ENCODE data around the gene SACS. TPM values are rescaled to one million over a fixed set of nuclear protein-coding genes. Genes with fewer than 3 reads are reported as not detected.
"Not testable (repeated sequence)": the region's sequence is repeated elsewhere in the genome, so short reads cannot be mapped to it uniquely, and the experiment has no call there.

Gene SACS
- total and polyA plus RNA-seq, 9 donors, result 3.2 to 16.9 (median 13.0) TPM

DNA sequence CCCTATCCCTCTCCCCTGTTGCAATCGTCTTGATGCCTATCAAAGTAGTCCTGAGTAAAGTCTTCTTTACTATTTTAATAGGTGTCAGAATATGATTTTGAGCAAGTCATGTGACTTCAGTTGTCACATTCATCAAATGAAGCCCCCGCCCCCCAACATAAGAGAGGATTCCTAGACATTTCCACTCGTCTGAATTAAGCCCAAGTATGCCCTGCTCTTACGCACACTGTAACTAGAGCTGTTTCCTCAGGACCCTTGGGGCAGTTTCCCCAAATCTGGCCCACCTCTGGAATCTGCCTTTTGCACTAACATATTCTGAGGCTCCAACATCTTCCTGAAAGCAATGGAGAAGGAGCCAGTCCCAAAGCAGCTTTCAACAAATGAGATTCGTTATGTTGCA is 25.5 kb downstream of the SACS start:
- no peak for DNase-seq
- intact Hi-C loops (cut with DNase I), result loop anchor here in 1 of 4 donors (5.0 kb wide), 1 partner anchor 1114 kb away; no protein-coding TSS in a partner anchor
- H3K27ac ChIP-seq, result no peak overlapping the region
- no peaks in the 10 kb centered on the region for H3K4me1 ChIP-seq (ENCODE audit: insufficient read depth)
- TF ChIP-seq EP300 (IDR thresholded peaks at IDR 0.05), result no peak
- TF ChIP-seq, protein P1, sequence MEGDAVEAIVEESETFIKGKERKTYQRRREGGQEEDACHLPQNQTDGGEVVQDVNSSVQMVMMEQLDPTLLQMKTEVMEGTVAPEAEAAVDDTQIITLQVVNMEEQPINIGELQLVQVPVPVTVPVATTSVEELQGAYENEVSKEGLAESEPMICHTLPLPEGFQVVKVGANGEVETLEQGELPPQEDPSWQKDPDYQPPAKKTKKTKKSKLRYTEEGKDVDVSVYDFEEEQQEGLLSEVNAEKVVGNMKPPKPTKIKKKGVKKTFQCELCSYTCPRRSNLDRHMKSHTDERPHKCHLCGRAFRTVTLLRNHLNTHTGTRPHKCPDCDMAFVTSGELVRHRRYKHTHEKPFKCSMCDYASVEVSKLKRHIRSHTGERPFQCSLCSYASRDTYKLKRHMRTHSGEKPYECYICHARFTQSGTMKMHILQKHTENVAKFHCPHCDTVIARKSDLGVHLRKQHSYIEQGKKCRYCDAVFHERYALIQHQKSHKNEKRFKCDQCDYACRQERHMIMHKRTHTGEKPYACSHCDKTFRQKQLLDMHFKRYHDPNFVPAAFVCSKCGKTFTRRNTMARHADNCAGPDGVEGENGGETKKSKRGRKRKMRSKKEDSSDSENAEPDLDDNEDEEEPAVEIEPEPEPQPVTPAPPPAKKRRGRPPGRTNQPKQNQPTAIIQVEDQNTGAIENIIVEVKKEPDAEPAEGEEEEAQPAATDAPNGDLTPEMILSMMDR (IDR thresholded peaks at IDR 0.05), result no peak
- no peak for TF ChIP-seq POLR2A (IDR thresholded peaks at IDR 0.05)
- H3K36me3 ChIP-seq, result no peaks in the 10 kb centered on the region
- 91 to 94% (median 93%) methylated on average over 5 of the region's 5 CpGs for WGBS, 3 donors
- no peaks in the 10 kb centered on the region for H3K9me3 ChIP-seq
- H3K4me3 ChIP-seq, result no peak overlapping the region
- H3K27me3 ChIP-seq, result no peaks in the 10 kb centered on the region

DNA sequence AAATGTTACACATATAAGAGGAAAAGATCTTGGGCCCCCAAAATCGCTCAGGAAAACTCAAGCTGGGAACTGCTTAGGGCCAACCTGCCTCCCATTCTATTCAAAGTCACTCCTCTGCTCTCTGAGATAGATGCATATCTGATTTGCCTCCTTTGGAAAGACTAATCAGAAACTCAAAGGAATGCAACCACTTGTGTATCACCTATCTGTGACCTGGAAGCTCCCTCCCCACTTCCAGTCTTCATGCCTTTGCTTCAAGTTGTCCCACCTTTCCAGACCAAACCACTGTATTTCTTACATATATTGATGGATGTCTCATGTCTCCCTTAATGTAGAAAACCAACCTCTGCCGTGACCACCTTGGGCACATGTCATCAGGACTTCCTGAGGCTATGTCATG is 32.3 kb downstream of the SACS start:
- whole genome bisulfite sequencing, 3 donors, result 86 to 99% (median 96%) methylated on average over 2 of the region's 2 CpGs
- H3K4me1 ChIP-seq (ENCODE audit: insufficient read depth); intact Hi-C loops (cut with DNase I); H3K27me3 ChIP-seq; H3K36me3 ChIP-seq; DNase-seq; H3K9me3 ChIP-seq; H3K27ac ChIP-seq; H3K4me3 ChIP-seq: not testable (repeated sequence)

DNA sequence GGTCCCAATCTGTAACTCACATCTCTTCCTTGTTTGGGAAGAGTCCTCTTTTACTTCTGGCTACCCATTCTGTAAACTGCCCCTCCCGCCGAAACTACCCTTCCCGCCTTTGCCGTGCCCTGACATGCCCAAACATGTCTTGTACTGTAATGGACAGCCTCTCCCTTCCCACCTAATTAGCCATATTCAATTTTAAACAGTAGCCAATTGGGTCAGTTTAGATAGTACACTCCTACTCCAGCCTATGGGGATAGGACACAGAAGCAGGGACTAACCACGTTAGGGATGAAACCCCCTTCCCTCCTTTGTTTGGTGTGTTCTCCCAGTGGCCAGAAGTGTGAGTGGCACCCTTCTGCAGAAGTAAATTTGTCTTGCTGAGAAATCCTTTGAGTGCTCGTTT is 34.2 kb downstream of the SACS start:
- H3K4me1 ChIP-seq (ENCODE audit: insufficient read depth), result no peaks in the 10 kb centered on the region
- WGBS, 3 donors, result 72 to 85% (median 76%) methylated on average over 6 of the region's 6 CpGs

DNA sequence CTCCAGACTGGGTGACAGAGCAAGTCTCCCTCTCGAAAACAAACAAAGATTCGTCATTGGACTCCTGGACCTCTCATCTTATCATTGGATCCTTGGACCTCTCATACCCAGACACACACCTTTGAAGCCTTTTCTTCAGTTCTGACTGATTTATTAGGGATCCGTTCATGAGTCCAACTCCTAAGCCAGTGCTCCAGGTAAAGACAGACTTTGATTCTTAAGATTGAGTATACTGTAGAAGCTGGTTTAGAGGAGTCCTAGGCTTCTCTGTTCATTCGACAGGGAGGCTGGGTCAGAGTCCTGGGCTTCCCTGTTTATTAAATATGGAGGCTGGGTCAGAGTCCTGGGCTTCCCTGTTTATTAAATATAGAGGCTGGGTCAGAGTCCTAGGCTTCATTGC is 38.7 kb downstream of the SACS start:
- WGBS, 3 donors, result 89 to 99% (median 91%) methylated on average over 4 of the region's 4 CpGs
- H3K4me1 ChIP-seq (ENCODE audit: insufficient read depth), result no peaks in the 10 kb centered on the region
- no peak overlapping the region for H3K4me3 ChIP-seq
- intact Hi-C loops (cut with DNase I), result no loop called here
- TF ChIP-seq, protein P1 (IDR thresholded peaks at IDR 0.05), result no peak
- TF ChIP-seq POLR2A (IDR thresholded peaks at IDR 0.05), result no peak
- no peak for TF ChIP-seq EP300 (IDR thresholded peaks at IDR 0.05)
- no peak for DNase-seq
- H3K9me3 ChIP-seq, result no peaks in the 10 kb centered on the region
- no peaks in the 10 kb centered on the region for H3K36me3 ChIP-seq
- H3K27me3 ChIP-seq, result no peaks in the 10 kb centered on the region
- no peak overlapping the region for H3K27ac ChIP-seq

More for the DNA sequence above, 34.2 kb downstream of the SACS start:
- no peaks in the 10 kb centered on the region for H3K36me3 ChIP-seq
- H3K9me3 ChIP-seq, result no peaks in the 10 kb centered on the region
- no peak overlapping the region for H3K4me3 ChIP-seq
- no peaks in the 10 kb centered on the region for H3K27me3 ChIP-seq
- intact Hi-C loops (cut with DNase I), result no loop called here
- TF ChIP-seq EP300 (IDR thresholded peaks at IDR 0.05) (no peak), POLR2A (IDR thresholded peaks at IDR 0.05) (no peak)
- TF ChIP-seq, protein P1 (IDR thresholded peaks at IDR 0.05), result no peak
- no peak overlapping the region for H3K27ac ChIP-seq
- no peak for DNase-seq

DNA sequence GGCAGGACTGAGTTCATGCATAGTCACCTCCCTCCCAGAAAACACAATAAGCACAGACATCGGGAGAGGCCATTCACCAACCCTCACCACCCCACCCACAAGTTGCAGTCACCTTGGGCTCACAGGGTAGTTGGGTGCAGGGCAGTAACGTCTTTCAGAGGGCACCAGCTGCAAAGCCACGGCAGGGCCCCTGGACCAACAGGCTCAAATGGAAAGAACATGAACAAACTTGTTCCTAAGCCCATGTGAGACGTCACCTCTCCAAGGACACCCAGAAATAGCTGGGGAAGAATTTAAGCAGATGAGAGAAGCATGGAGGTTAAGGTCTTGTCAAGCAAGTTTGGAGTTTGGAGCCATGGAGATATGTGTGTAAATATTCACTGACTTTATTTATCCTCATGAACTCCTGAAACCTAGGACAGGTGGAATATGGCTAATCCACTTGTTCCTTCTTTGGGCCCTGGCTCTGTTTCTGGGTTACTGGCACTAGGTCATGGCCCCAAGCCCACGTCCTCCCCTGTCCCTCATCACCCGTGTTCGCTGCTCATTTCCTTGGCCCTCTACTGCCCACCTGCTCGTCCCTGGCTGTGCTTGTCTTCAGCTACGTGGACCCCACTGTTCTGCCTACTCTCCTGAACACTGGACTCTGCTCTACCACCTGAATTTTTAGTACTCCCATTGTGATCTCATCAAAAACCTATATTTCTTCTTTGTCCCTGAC is 40.4 kb downstream of the SACS start:
- no peak for TF ChIP-seq EP300 (IDR thresholded peaks at IDR 0.05)
- TF ChIP-seq, protein P1 (IDR thresholded peaks at IDR 0.05), result no peak
- TF ChIP-seq POLR2A (IDR thresholded peaks at IDR 0.05), result no peak
- intact Hi-C loops (cut with DNase I), result no loop called here
- no peaks in the 10 kb centered on the region for H3K27me3 ChIP-seq
- no peaks in the 10 kb centered on the region for H3K4me1 ChIP-seq (ENCODE audit: insufficient read depth)
- no peak for DNase-seq
- no peaks in the 10 kb centered on the region for H3K9me3 ChIP-seq
- 85 to 91% (median 88%) methylated on average over 9 of the region's 9 CpGs for WGBS, 3 donors
- H3K27ac ChIP-seq, result no peak overlapping the region
- no peak overlapping the region for H3K4me3 ChIP-seq
- H3K36me3 ChIP-seq, result no peaks in the 10 kb centered on the region
